ENCODE data around the gene WDR18. TPM values are rescaled to one million over a fixed set of nuclear protein-coding genes. Genes with fewer than 3 reads are reported as not detected.
"Not testable (repeated sequence)": the region's sequence is repeated elsewhere in the genome, so short reads cannot be mapped to it uniquely, and the experiment has no call there.

WDR18 gene
- total and polyA plus RNA-seq, 2 of the 8 experiments (the other 6 are each of a cell fraction or from before 2014, with no cell fraction given) = 87.7 to 177 TPM

DNA sequence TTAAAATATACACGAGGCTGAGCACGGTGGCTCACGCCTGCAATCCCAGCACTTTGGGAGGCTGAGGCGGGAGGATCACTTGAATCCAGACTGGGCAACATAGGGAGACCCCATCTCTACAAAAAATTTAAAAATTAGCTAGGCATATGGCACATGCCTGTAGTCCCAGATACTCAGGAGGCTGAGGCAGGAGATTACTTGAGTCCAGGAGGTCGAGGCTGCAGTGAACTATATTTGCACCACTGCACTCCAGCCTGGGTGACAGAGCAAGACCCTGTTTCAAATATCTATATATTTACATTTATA, 39.7 kb downstream of the WDR18 start:
- not testable (repeated sequence) for H3K4ac ChIP-seq (replicated peaks; ENCODE audit: insufficient read length, low read depth, low read length); H3K9me3 ChIP-seq (ENCODE audit: insufficient read depth in 2 of 2, low read depth in 1 of 2, low read length in 1 of 2); H2BK5ac ChIP-seq (ENCODE audit: low read depth, low read length); H3K27me3 ChIP-seq (replicated peaks in 1 of 4; ENCODE audit: control insufficient read depth in 3 of 4, extremely low read depth in 1 of 4, insufficient read depth in 3 of 4, low read length in 3 of 4); H2BK12ac ChIP-seq (ENCODE audit: low read depth, low read length); H3K18ac ChIP-seq (ENCODE audit: extremely low read depth, low read length); DNase-seq (ENCODE audit: low read depth in 1 of 2, low spot score in 2 of 2); FAIRE-seq; H3K9ac ChIP-seq (replicated peaks in 1 of 4; ENCODE audit: extremely low read depth in 1 of 4, low read depth in 3 of 4, low read length in 3 of 4); H2BK20ac ChIP-seq (ENCODE audit: low read length); H2BK120ac ChIP-seq (replicated peaks; ENCODE audit: low read depth, low read length); H2BK15ac ChIP-seq (ENCODE audit: low read length); H2AFZ ChIP-seq (ENCODE audit: low read length); H3K56ac ChIP-seq (replicated peaks; ENCODE audit: insufficient read length, low read depth, low read length); H4K91ac ChIP-seq (replicated peaks; ENCODE audit: insufficient read length, low read length); H3K36me3 ChIP-seq (ENCODE audit: control insufficient read depth in 2 of 4, insufficient read depth in 4 of 4, low read length in 3 of 4); H2AK5ac ChIP-seq (ENCODE audit: low read depth, low read length); H3K27ac ChIP-seq (ENCODE audit: low read depth, low read length); H4K5ac ChIP-seq (ENCODE audit: insufficient read length, low read depth, low read length); H3K4me3 ChIP-seq (ENCODE audit: extremely low read depth in 1 of 4, insufficient read depth in 2 of 4, low read depth in 3 of 4, low read length in 4 of 4); H3K4me2 ChIP-seq (ENCODE audit: insufficient read depth in 1 of 2, low read depth in 2 of 2, low read length in 2 of 2); H3K14ac ChIP-seq (ENCODE audit: insufficient read length); H4K8ac ChIP-seq (ENCODE audit: extremely low read depth, insufficient read depth, low read length); H3K23ac ChIP-seq (ENCODE audit: insufficient read length)
- peaks cover 0 to 15% (median 11%) of the 10 kb centered on the region in 4 experiments; a peak in 6 of 7 replicates for H3K4me1 ChIP-seq (replicated peaks in 1 of 4; ENCODE audit: control insufficient read depth in 3 of 4, insufficient read depth in 4 of 4, low read length in 3 of 4)
- H4K20me1 ChIP-seq (replicated peaks in 1 of 2; ENCODE audit: control insufficient read depth in 1 of 2, insufficient read depth in 2 of 2, low read length in 2 of 2) = peaks cover 9 to 14% of the 10 kb centered on the region in 2 experiments
- H3K79me2 ChIP-seq (ENCODE audit: control insufficient read depth in 1 of 2, insufficient read depth in 2 of 2, low read length in 2 of 2) = peaks cover 20 to 43% of the 10 kb centered on the region in 2 experiments
- 94% methylated on average over 5 of the region's 5 CpGs; no CpG with 5 or more reads in 1 of the 2 experiments for WGBS, 2 experiments (ENCODE audit: extremely low coverage in 1 of 2, insufficient coverage in 1 of 2, insufficient read length in 1 of 2, insufficient replicate concordance in 2 of 2, low coverage in 1 of 2, low lambda C conversion rate in 2 of 2, missing lambda C conversion rate in 1 of 2)
- H3K23me2 ChIP-seq (ENCODE audit: low read depth, low read length) = peaks cover 20% of the 10 kb centered on the region
- ChIA-PET POLR2A (ENCODE audit: partially characterized antibody) (interaction anchor here (1.3 to 12.8 kb wide), 3 partner anchors 8 to 19 kb away, joined by 3 to 509 read pairs (median 8); partner anchors contain the start of gene ABCA7), CTCF (ENCODE audit: partially characterized antibody) (interaction anchor here (0.6 kb wide), 1 partner anchor 45 kb away, joined by 3 read pairs; no protein-coding TSS in a partner anchor)
- peaks cover 11% of the 10 kb centered on the region for H3K79me1 ChIP-seq (ENCODE audit: low read depth, low read length)

GRCh38 chr19:1025080-1025479, 40.9 kb downstream of the WDR18 start:
- H2BK15ac ChIP-seq (ENCODE audit: low read length); H3K27ac ChIP-seq (ENCODE audit: low read depth, low read length); H3K36me3 ChIP-seq (ENCODE audit: control insufficient read depth in 2 of 4, insufficient read depth in 4 of 4, low read length in 3 of 4); H2BK5ac ChIP-seq (ENCODE audit: low read depth, low read length); H4K5ac ChIP-seq (ENCODE audit: insufficient read length, low read depth, low read length); H3K9ac ChIP-seq (replicated peaks in 1 of 4; ENCODE audit: extremely low read depth in 1 of 4, low read depth in 3 of 4, low read length in 3 of 4); H4K8ac ChIP-seq (ENCODE audit: extremely low read depth, insufficient read depth, low read length); H3K4ac ChIP-seq (replicated peaks; ENCODE audit: insufficient read length, low read depth, low read length); H2AFZ ChIP-seq (ENCODE audit: low read length); H3K23ac ChIP-seq (ENCODE audit: insufficient read length); DNase-seq (ENCODE audit: low read depth in 1 of 2, low spot score in 2 of 2); H3K18ac ChIP-seq (ENCODE audit: extremely low read depth, low read length); H3K79me1 ChIP-seq (ENCODE audit: low read depth, low read length); H3K4me3 ChIP-seq (ENCODE audit: extremely low read depth in 1 of 4, insufficient read depth in 2 of 4, low read depth in 3 of 4, low read length in 4 of 4); H3K4me2 ChIP-seq (ENCODE audit: insufficient read depth in 1 of 2, low read depth in 2 of 2, low read length in 2 of 2); H4K91ac ChIP-seq (replicated peaks; ENCODE audit: insufficient read length, low read length); H4K20me1 ChIP-seq (replicated peaks in 1 of 2; ENCODE audit: control insufficient read depth in 1 of 2, insufficient read depth in 2 of 2, low read length in 2 of 2); H2BK20ac ChIP-seq (ENCODE audit: low read length); H2BK120ac ChIP-seq (replicated peaks; ENCODE audit: low read depth, low read length); H3K14ac ChIP-seq (ENCODE audit: insufficient read length); H3K9me3 ChIP-seq (ENCODE audit: insufficient read depth in 2 of 2, low read depth in 1 of 2, low read length in 1 of 2); H3K56ac ChIP-seq (replicated peaks; ENCODE audit: insufficient read length, low read depth, low read length); FAIRE-seq; H2AK5ac ChIP-seq (ENCODE audit: low read depth, low read length); H3K27me3 ChIP-seq (replicated peaks in 1 of 4; ENCODE audit: control insufficient read depth in 3 of 4, extremely low read depth in 1 of 4, insufficient read depth in 3 of 4, low read length in 3 of 4); H2BK12ac ChIP-seq (ENCODE audit: low read depth, low read length): not testable (repeated sequence)
- peaks cover 16% of the 10 kb centered on the region for H3K23me2 ChIP-seq (ENCODE audit: low read depth, low read length)
- ChIA-PET CTCF (ENCODE audit: partially characterized antibody) (interaction anchor here (1.2 to 1.6 kb wide), 3 partner anchors 8 to 101 kb away, joined by 3 read pairs; no protein-coding TSS in a partner anchor), POLR2A (ENCODE audit: partially characterized antibody) (interaction anchor here (1.5 to 12.8 kb wide), 8 partner anchors 7 to 216 kb away, joined by 6 to 509 read pairs (median 36); partner anchors contain the start of genes ABCA7, ATP5F1D and WDR18)
- H3K4me1 ChIP-seq (replicated peaks in 1 of 4; ENCODE audit: control insufficient read depth in 3 of 4, insufficient read depth in 4 of 4, low read length in 3 of 4) = peaks cover 0 to 13% (median 5%) of the 10 kb centered on the region in 4 experiments; a peak in 6 of 7 replicates
- peaks cover 9 to 42% of the 10 kb centered on the region in 2 experiments for H3K79me2 ChIP-seq (ENCODE audit: control insufficient read depth in 1 of 2, insufficient read depth in 2 of 2, low read length in 2 of 2)
- WGBS, 2 experiments (ENCODE audit: extremely low coverage in 1 of 2, insufficient coverage in 1 of 2, insufficient read length in 1 of 2, insufficient replicate concordance in 2 of 2, low coverage in 1 of 2, low lambda C conversion rate in 2 of 2, missing lambda C conversion rate in 1 of 2) = 92% methylated on average over 6 of the region's 6 CpGs; no CpG with 5 or more reads in 1 of the 2 experiments

Data from H1 (cell line).